ENCODE results near the gene CETN1.

CETN1 gene

DNA sequence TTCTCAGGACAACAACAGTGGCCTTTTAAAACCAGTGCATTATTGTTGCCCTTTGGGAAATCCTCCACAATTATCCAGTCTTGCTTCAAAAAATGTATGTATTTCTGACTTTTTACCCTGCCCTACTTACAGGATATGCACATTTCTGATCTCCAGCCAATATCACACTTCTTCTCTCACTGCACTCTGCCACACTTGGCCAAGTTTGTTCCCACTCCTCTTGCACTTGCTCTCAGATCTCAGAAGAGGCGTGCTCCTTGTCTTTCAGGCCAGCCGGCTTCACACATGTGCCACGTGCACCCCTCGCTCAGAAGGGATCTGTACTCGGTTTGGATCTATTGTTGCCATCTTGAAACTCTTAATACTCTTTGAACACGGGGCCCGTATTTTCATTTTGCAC, 32.0 kb downstream of the CETN1 start:
- CTCF ChIA-PET: no interaction called here
- DNase-seq (ENCODE audit: extremely low spot score): no peak
- POLR2A ChIA-PET: interaction anchor here (0.6 kb wide), 1 partner anchor 12 kb away, joined by 3 read pairs; no protein-coding TSS in a partner anchor
- no peak for TF ChIP-seq ELF4 (IDR thresholded peaks at IDR 0.05)
- no peak for TF ChIP-seq FOXA1 (IDR thresholded peaks at IDR 0.05)
- TF ChIP-seq, protein P1, sequence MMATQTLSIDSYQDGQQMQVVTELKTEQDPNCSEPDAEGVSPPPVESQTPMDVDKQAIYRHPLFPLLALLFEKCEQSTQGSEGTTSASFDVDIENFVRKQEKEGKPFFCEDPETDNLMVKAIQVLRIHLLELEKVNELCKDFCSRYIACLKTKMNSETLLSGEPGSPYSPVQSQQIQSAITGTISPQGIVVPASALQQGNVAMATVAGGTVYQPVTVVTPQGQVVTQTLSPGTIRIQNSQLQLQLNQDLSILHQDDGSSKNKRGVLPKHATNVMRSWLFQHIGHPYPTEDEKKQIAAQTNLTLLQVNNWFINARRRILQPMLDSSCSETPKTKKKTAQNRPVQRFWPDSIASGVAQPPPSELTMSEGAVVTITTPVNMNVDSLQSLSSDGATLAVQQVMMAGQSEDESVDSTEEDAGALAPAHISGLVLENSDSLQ (IDR thresholded peaks at IDR 0.05): no peak
- no peak for TF ChIP-seq SUZ12 (IDR thresholded peaks at IDR 0.05)
- TF ChIP-seq TARDBP (IDR thresholded peaks at IDR 0.05): no peak
- no peak for TF ChIP-seq HDGF (IDR thresholded peaks at IDR 0.05; ENCODE audit: borderline replicate concordance)

DNA sequence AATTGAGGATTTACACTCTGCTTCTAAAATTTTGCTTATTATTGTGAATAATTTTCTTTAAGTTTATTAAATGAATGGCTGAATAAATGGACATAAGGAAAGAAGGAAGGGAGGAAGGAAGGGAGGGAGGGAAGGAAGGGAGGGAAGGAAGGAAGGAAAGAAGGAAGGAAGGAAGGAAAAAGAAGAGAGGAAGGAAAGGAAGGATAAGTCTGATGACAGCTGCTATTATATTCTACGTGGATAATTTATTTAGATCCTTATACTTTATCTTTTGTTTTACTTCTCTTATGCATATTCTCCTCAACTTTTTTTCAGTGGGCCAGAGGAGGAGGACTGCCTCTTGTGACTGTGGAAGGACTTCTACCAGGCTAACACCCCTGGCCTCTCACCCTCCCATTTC, 34.0 kb downstream of the CETN1 start:
- no peak for DNase-seq (ENCODE audit: extremely low spot score)
- CTCF ChIA-PET: no interaction called here
- TF ChIP-seq BHLHE40 (IDR thresholded peaks at IDR 0.05; ENCODE audit: borderline replicate concordance) (no peak), NFRKB (IDR thresholded peaks at IDR 0.05) (no peak), ARNT (IDR thresholded peaks at IDR 0.05) (no peak), FOXK2 (IDR thresholded peaks at IDR 0.05) (no peak), ZNF384 (IDR thresholded peaks at IDR 0.05) (no peak), SP1 (IDR thresholded peaks at IDR 0.05) (no peak), FOXM1 (IDR thresholded peaks at IDR 0.05; ENCODE audit: borderline replicate concordance) (no peak), L3MBTL2 (conservative IDR thresholded peaks at IDR 0.05) (no peak), TARDBP (IDR thresholded peaks at IDR 0.05) (no peak), HDGF (IDR thresholded peaks at IDR 0.05; ENCODE audit: borderline replicate concordance) (no peak), ELF4 (IDR thresholded peaks at IDR 0.05) (no peak), FOXA1 (IDR thresholded peaks at IDR 0.05) (no peak), LEF1 (IDR thresholded peaks at IDR 0.05; ENCODE audit: borderline replicate concordance) (no peak), CTBP1 (IDR thresholded peaks at IDR 0.05; ENCODE audit: borderline replicate concordance) (no peak), SUZ12 (IDR thresholded peaks at IDR 0.05) (no peak)
- TF ChIP-seq, protein P1 (IDR thresholded peaks at IDR 0.05): no peak
- POLR2A ChIA-PET: no interaction called here

GRCh38 chr18:615092-615521, 34.9 kb downstream of the CETN1 start:
- TF ChIP-seq SUZ12 (IDR thresholded peaks at IDR 0.05) (no peak), ZNF384 (IDR thresholded peaks at IDR 0.05) (no peak), TARDBP (IDR thresholded peaks at IDR 0.05) (no peak), NFRKB (IDR thresholded peaks at IDR 0.05) (no peak), BHLHE40 (IDR thresholded peaks at IDR 0.05; ENCODE audit: borderline replicate concordance) (no peak), ARNT (IDR thresholded peaks at IDR 0.05) (no peak), LEF1 (IDR thresholded peaks at IDR 0.05; ENCODE audit: borderline replicate concordance) (no peak), FOXK2 (IDR thresholded peaks at IDR 0.05) (no peak), FOXA1 (IDR thresholded peaks at IDR 0.05) (no peak), HDGF (IDR thresholded peaks at IDR 0.05; ENCODE audit: borderline replicate concordance) (no peak)
- TF ChIP-seq, protein P1 (IDR thresholded peaks at IDR 0.05): no peak
- no peak for DNase-seq (ENCODE audit: extremely low spot score)
- CTCF ChIA-PET: interaction anchor here (1.3 kb wide), 1 partner anchor 10 kb away, joined by 3 read pairs; no protein-coding TSS in a partner anchor
- POLR2A ChIA-PET: no interaction called here

DNA sequence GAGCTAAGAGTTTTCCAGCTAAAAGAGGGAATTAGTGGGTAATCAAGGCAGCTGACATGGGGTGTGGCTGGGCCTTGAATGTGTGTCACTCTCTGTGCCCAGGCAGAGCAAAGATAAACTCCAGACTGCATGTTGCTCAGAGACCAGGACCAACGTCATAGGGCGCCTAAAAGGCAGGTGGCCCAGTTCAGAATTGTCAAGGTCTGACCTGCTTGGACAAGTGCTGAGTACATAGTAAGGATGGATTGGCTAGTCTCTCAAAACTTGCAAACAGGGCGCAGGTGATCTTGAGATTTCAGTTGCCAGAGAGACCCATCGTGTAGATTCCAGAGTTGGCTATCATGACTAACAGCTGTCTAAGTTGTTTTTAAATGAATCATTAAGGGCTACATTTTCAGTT, 35.6 kb downstream of the CETN1 start:
- POLR2A ChIA-PET: no interaction called here
- no peak for TF ChIP-seq TARDBP (IDR thresholded peaks at IDR 0.05)
- TF ChIP-seq HDGF (IDR thresholded peaks at IDR 0.05; ENCODE audit: borderline replicate concordance): no peak
- no peak for TF ChIP-seq FOXA1 (IDR thresholded peaks at IDR 0.05)
- TF ChIP-seq FOXM1 (IDR thresholded peaks at IDR 0.05; ENCODE audit: borderline replicate concordance): no peak
- no peak for TF ChIP-seq ZNF384 (IDR thresholded peaks at IDR 0.05)
- no peak for TF ChIP-seq SUZ12 (IDR thresholded peaks at IDR 0.05)
- no peak for TF ChIP-seq CTBP1 (IDR thresholded peaks at IDR 0.05; ENCODE audit: borderline replicate concordance)
- no peak for TF ChIP-seq ELF4 (IDR thresholded peaks at IDR 0.05)
- TF ChIP-seq BHLHE40 (IDR thresholded peaks at IDR 0.05; ENCODE audit: borderline replicate concordance): no peak
- TF ChIP-seq SP1 (IDR thresholded peaks at IDR 0.05): no peak
- TF ChIP-seq, protein P1 (IDR thresholded peaks at IDR 0.05): no peak
- no peak for TF ChIP-seq NFRKB (IDR thresholded peaks at IDR 0.05)
- CTCF ChIA-PET: interaction anchor here (0.7 to 1.3 kb wide), 2 partner anchors 11 to 17 kb away, joined by 3 read pairs; no protein-coding TSS in a partner anchor
- DNase-seq (ENCODE audit: extremely low spot score): no peak

DNA sequence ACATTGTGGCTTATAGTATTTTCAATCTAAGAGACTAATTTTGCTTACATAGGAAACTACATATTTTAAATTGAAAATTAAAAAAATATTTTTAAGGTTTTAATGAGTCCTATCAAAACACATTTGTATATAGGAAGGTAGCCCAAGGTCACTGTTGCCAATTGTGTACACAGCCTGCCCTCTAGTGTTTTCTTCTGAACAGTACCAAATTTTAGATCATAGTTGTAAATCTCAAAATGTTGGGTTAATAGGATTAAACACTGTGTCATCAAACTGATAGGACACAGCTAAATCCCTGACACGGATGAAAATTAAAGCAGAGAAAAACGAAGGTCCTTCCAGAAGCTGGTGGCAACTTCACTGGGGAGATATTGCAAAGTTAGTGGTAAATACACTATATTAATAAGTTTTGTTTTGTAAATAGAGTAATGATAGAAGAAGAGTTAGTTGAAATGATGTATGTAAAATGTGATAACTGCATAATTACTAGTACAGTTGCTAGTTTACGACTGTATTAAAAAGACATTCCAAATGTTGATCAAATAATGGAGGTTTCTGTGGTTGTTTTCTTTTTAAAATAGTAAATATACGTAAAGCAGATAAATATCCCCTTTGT, 36.3 kb downstream of the CETN1 start:
- ChIA-PET POLR2A (no interaction called here), CTCF (no interaction called here)
- TF ChIP-seq, protein P1 (IDR thresholded peaks at IDR 0.05): no peak
- TF ChIP-seq BHLHE40 (IDR thresholded peaks at IDR 0.05; ENCODE audit: borderline replicate concordance) (no peak), ARNT (IDR thresholded peaks at IDR 0.05) (no peak), LEF1 (IDR thresholded peaks at IDR 0.05; ENCODE audit: borderline replicate concordance) (no peak), SUZ12 (IDR thresholded peaks at IDR 0.05) (no peak), CTBP1 (IDR thresholded peaks at IDR 0.05; ENCODE audit: borderline replicate concordance) (no peak), ZNF384 (IDR thresholded peaks at IDR 0.05) (no peak), NFRKB (IDR thresholded peaks at IDR 0.05) (no peak), TARDBP (IDR thresholded peaks at IDR 0.05) (no peak), FOXA1 (IDR thresholded peaks at IDR 0.05) (no peak), FOXK2 (IDR thresholded peaks at IDR 0.05) (no peak), HDGF (IDR thresholded peaks at IDR 0.05; ENCODE audit: borderline replicate concordance) (no peak)
- no peak for DNase-seq (ENCODE audit: extremely low spot score)

Measured in HEK293T (cell line).